ENCODE measurements around the gene GLYATL1.

Gene GLYATL1

GRCh38 chr11:58927393-58928106 is 11.7 kb upstream of the GLYATL1 start:
- DNase-seq: peak; percentile 85

GRCh38 chr11:58928107-58928499 is 11.2 kb upstream of the GLYATL1 start:
- no peak for DNase-seq

GRCh38 chr11:58928691-58929090 is 10.6 kb upstream of the GLYATL1 start:
- DNase-seq: no peak

- no peak for DNase-seq
These were observed 8.4 kb upstream of the GLYATL1 start for GRCh38 chr11:58930926-58931325.

GRCh38 chr11:58933661-58934060 is 5.6 kb upstream of the GLYATL1 start:
- no peak for DNase-seq

- DNase-seq: no peak
These were observed 4.3 kb upstream of the GLYATL1 start for GRCh38 chr11:58934945-58935513.

GRCh38 chr11:58938398-58938797 is 890 bp upstream of the GLYATL1 start:
- DNase-seq: no peak

- no peak for DNase-seq
These were observed 740 bp downstream of the GLYATL1 start for GRCh38 chr11:58940028-58940427.

- DNase-seq: no peak
These were observed 2.5 kb downstream of the GLYATL1 start for GRCh38 chr11:58941838-58942237.

- no peak for DNase-seq
These were observed 6.4 kb downstream of the GLYATL1 start for GRCh38 chr11:58945663-58946062.

GRCh38 chr11:58949184-58949583 is 9.9 kb downstream of the GLYATL1 start:
- no peak for DNase-seq

GRCh38 chr11:58957922-58958321 is 18.6 kb downstream of the GLYATL1 start:
- DNase-seq: no peak

- peak; percentile 76 for DNase-seq
These were observed 19.2 kb downstream of the GLYATL1 start for GRCh38 chr11:58958500-58958899.

GRCh38 chr11:58963551-58964104 is 24.3 kb downstream of the GLYATL1 start:
- DNase-seq: no peak

GRCh38 chr11:58965246-58965985 is 26.1 kb downstream of the GLYATL1 start:
- no peak for DNase-seq

GRCh38 chr11:58968251-58968711 is 29.0 kb downstream of the GLYATL1 start:
- DNase-seq: no peak

- no peak for DNase-seq
These were observed 38.2 kb downstream of the GLYATL1 start for GRCh38 chr11:58977470-58977869.

- DNase-seq: no peak
These were observed 39.9 kb downstream of the GLYATL1 start for GRCh38 chr11:58979222-58979621.

GRCh38 chr11:58980159-58980843 is 41.0 kb downstream of the GLYATL1 start:
- peak; percentile 32 for DNase-seq

- DNase-seq: no peak
These were observed 53.2 kb downstream of the GLYATL1 start for GRCh38 chr11:58992489-58992888.

GRCh38 chr11:58994171-58994570 is 54.9 kb downstream of the GLYATL1 start:
- no peak for DNase-seq

GRCh38 chr11:58998480-58999290 is 59.4 kb downstream of the GLYATL1 start:
- no peak for DNase-seq
